NCI-H1436 treated with DMSO at 0.1 percent for 48 hours (cell line): ENCODE measurements around the gene CCR5.
"Not testable (repeated sequence)": the region's sequence is repeated elsewhere in the genome, so short reads cannot be mapped to it uniquely, and the experiment has no call there.

ENCODE experiments used
- DNase-seq: peaks from one replicate; lab custom pipeline; 2025; lab: John Stamatoyannopoulos, UW

Gene CCR5

GRCh38 chr3:46370839-46371518 is at the start of gene CCR5:
CCR5 (plus strand) TSS chr3:46370946; CDS start chr3:46372903, 1,957 bp downstream.
- no peak for DNase-seq

- DNase-seq: no peak
Observed at GRCh38 chr3:46321461-46322104, 49.2 kb upstream of the CCR5 start.

- DNase-seq: no peak
Observed at GRCh38 chr3:46324036-46324435, 46.7 kb upstream of the CCR5 start.

- DNase-seq: no peak
Observed at GRCh38 chr3:46325645-46326300, 45.0 kb upstream of the CCR5 start.

- not testable (repeated sequence) for DNase-seq
Observed at GRCh38 chr3:46330676-46331075, 40.1 kb upstream of the CCR5 start.

- DNase-seq: no peak
Observed at GRCh38 chr3:46334741-46335478, 35.8 kb upstream of the CCR5 start.

GRCh38 chr3:46335541-46335940 is 35.2 kb upstream of the CCR5 start:
- DNase-seq: no peak

GRCh38 chr3:46337911-46338310 is 32.8 kb upstream of the CCR5 start:
- no peak for DNase-seq

GRCh38 chr3:46338840-46339239 is 31.9 kb upstream of the CCR5 start:
- no peak for DNase-seq

- DNase-seq: no peak
Observed at GRCh38 chr3:46344476-46344875, 26.3 kb upstream of the CCR5 start.

GRCh38 chr3:46348823-46349482 is 21.8 kb upstream of the CCR5 start:
- DNase-seq: no peak

- DNase-seq: no peak
Observed at GRCh38 chr3:46349484-46350261, 21.1 kb upstream of the CCR5 start.

GRCh38 chr3:46350262-46350565 is 20.5 kb upstream of the CCR5 start:
- DNase-seq: no peak

GRCh38 chr3:46351646-46352045 is 19.1 kb upstream of the CCR5 start:
- no peak for DNase-seq

GRCh38 chr3:46353090-46353489 is 17.7 kb upstream of the CCR5 start:
- DNase-seq: no peak

GRCh38 chr3:46353647-46354410 is 16.9 kb upstream of the CCR5 start, which contains the start of gene CCR2:
CCR2 (plus strand) TSS chr3:46354111; CDS start chr3:46357528, 3,417 bp downstream.
- DNase-seq: no peak

GRCh38 chr3:46354478-46354877 is 16.3 kb upstream of the CCR5 start:
- DNase-seq: no peak

- DNase-seq: no peak
Observed at GRCh38 chr3:46354984-46355383, 15.8 kb upstream of the CCR5 start.

- no peak for DNase-seq
Observed at GRCh38 chr3:46356276-46356675, 14.5 kb upstream of the CCR5 start.

- DNase-seq: no peak
Observed at GRCh38 chr3:46356909-46357308, 13.8 kb upstream of the CCR5 start.

- no peak for DNase-seq
Observed at GRCh38 chr3:46358466-46358865, 12.3 kb upstream of the CCR5 start.
